ENCODE measurements around the gene COL9A3. TPM values are rescaled to one million over a fixed set of nuclear protein-coding genes. Genes with fewer than 3 reads are reported as not detected.

COL9A3 gene
- total RNA-seq, 2 experiments from 2014 or later, result 0.45 TPM; not detected in 1

DNA sequence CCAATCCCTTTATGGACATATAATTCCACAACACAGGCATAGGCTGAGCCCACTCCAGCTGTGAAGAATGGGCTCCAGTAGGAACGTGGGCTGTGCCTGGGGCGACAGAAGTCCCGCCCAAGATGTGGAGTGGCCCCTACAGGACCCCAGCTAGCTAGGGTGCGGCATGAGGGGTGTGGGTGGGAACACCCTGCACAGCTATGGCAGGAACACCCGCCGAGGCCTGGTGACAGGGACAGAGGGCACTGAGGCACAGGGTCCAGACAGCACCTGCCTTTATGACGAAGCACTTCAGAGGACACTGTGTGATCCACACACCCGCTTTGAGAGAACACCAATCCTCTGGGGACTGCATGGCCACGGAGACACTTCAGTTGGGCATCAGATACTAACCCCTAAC is 73.0 kb downstream of the COL9A3 start:
- ATAC-seq, result no peak
- Mint-ChIP-seq H3K27ac (no peak overlapping the region), H3K36me3 (peaks cover 52% of the 10 kb centered on the region), H3K9me3 (ENCODE audit: low read depth) (no peaks in the 10 kb centered on the region), H3K4me3 (no peak overlapping the region), H3K4me1 (peaks cover 19% of the 10 kb centered on the region), H3K27me3 (no peaks in the 10 kb centered on the region)
- CTCF ChIA-PET, result interaction anchor here (1.3 to 3.7 kb wide), 3 partner anchors 10 to 119 kb away, joined by 3 to 13 read pairs (median 4); no protein-coding TSS in a partner anchor
- no peak for DNase-seq

DNA sequence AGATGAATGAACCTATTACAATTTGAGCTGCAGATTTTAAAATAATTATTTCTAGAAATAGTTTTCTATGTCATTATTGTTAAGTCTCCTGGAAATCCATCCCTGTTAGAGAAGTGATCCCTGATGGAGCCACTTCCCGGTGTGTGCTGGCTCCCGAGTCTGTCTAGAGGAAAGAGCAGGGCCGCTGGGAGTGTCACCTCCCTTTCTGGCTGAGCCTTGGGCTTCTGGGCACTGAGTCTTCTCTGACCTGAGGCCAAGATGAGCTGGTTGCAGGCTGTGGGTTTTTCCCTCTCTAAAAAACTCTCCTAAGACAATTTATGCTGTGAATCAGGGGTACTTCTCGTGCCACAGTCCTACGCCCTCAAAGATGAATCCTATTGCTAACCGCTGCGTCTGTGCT is 73.6 kb downstream of the COL9A3 start:
- Mint-ChIP-seq H3K4me1 (peaks cover 19% of the 10 kb centered on the region), H3K9me3 (ENCODE audit: low read depth) (no peaks in the 10 kb centered on the region), H3K4me3 (no peak overlapping the region), H3K27ac (no peak overlapping the region), H3K27me3 (no peaks in the 10 kb centered on the region), H3K36me3 (peaks cover 55% of the 10 kb centered on the region)
- ATAC-seq (no peak), DNase-seq (no peak)
- CTCF ChIA-PET, result interaction anchor here (1.8 to 3.7 kb wide), 2 partner anchors 9 to 119 kb away, joined by 4 to 13 read pairs; no protein-coding TSS in a partner anchor

Other genes with a start within 250 kb of the COL9A3 start
- gene SLCO4A1, start 174.5 kb upstream of the COL9A3 start, total RNA-seq, result 10 to 100 TPM; 74.7 to 79.2 TPM
- not detected for gene NTSR1, start 108.2 kb upstream of the COL9A3 start, total RNA-seq
- 10 to 100 TPM; 16.9 to 17.4 TPM for gene MRGBP, start 20.6 kb upstream of the COL9A3 start, total RNA-seq
- gene OGFR, start 12.2 kb upstream of the COL9A3 start, total RNA-seq, result 10 to 100 TPM; 87.8 to 91.0 TPM
- gene TCFL5, start 44.8 kb downstream of the COL9A3 start, total RNA-seq, result 1 to 10 TPM; 6.6 to 6.7 TPM
- gene DIDO1, start 109.5 kb downstream of the COL9A3 start, total RNA-seq, result 10 to 100 TPM; 64.6 to 87.0 TPM
- gene GID8, start 121.1 kb downstream of the COL9A3 start, total RNA-seq, result 10 to 100 TPM; 29.8 to 36.8 TPM
- gene SLC17A9, start 135.7 kb downstream of the COL9A3 start, total RNA-seq, result 10 to 100 TPM; 26.1 to 34.1 TPM
- not detected for gene BHLHE23, start 189.9 kb downstream of the COL9A3 start, total RNA-seq